ENCODE data around the gene ZAP70.
A peak's percentile ranks its signal among the peaks of the same experiment; 100 is the strongest.

ZAP70 gene

GRCh38 chr2:97755491-97755890 lies 42.1 kb downstream of the ZAP70 start:
- DNase-seq = no peak

- no peak for DNase-seq
Observed at GRCh38 chr2:97757062-97757461, 43.7 kb downstream of the ZAP70 start.

- DNase-seq = no peak
Observed at GRCh38 chr2:97758131-97758705, 44.8 kb downstream of the ZAP70 start.

- no peak for DNase-seq
Observed at GRCh38 chr2:97759727-97760407, 46.5 kb downstream of the ZAP70 start.

GRCh38 chr2:97760480-97761049 lies 47.2 kb downstream of the ZAP70 start:
- DNase-seq = no peak

- DNase-seq = no peak
Observed at GRCh38 chr2:97761192-97761591, 47.8 kb downstream of the ZAP70 start.

GRCh38 chr2:97763176-97763845 lies 49.9 kb downstream of the ZAP70 start:
- DNase-seq = no peak

- DNase-seq = no peak
Observed at GRCh38 chr2:97764559-97765263, 51.3 kb downstream of the ZAP70 start.

- DNase-seq = no peak
Observed at GRCh38 chr2:97765933-97766332, 52.6 kb downstream of the ZAP70 start.

GRCh38 chr2:97766567-97766966 lies 53.2 kb downstream of the ZAP70 start:
- DNase-seq = no peak

- no peak for DNase-seq
Observed at GRCh38 chr2:97769308-97769707, 55.9 kb downstream of the ZAP70 start.

- no peak for DNase-seq
Observed at GRCh38 chr2:97769711-97770110, 56.3 kb downstream of the ZAP70 start.

GRCh38 chr2:97770445-97770844 lies 57.1 kb downstream of the ZAP70 start:
- DNase-seq = no peak

- peak; percentile 19 for DNase-seq
Observed at GRCh38 chr2:97774425-97774824, 61.0 kb downstream of the ZAP70 start.

- DNase-seq = no peak
Observed at GRCh38 chr2:97775074-97775473, 61.7 kb downstream of the ZAP70 start.

- no peak for DNase-seq
Observed at GRCh38 chr2:97779141-97779540, 65.8 kb downstream of the ZAP70 start.

- no peak for DNase-seq
Observed at GRCh38 chr2:97781981-97782380, 68.6 kb downstream of the ZAP70 start.

GRCh38 chr2:97784953-97785352 lies 71.6 kb downstream of the ZAP70 start:
- no peak for DNase-seq

GRCh38 chr2:97785818-97786217 lies 72.4 kb downstream of the ZAP70 start:
- no peak for DNase-seq

- DNase-seq = no peak
Observed at GRCh38 chr2:97788986-97789644, 75.7 kb downstream of the ZAP70 start.

Measured in suppressor macrophage treated with lipopolysaccharide for 4 hours (primary cell).